ENCODE measurements around the gene AMH.

The AMH gene

DNA sequence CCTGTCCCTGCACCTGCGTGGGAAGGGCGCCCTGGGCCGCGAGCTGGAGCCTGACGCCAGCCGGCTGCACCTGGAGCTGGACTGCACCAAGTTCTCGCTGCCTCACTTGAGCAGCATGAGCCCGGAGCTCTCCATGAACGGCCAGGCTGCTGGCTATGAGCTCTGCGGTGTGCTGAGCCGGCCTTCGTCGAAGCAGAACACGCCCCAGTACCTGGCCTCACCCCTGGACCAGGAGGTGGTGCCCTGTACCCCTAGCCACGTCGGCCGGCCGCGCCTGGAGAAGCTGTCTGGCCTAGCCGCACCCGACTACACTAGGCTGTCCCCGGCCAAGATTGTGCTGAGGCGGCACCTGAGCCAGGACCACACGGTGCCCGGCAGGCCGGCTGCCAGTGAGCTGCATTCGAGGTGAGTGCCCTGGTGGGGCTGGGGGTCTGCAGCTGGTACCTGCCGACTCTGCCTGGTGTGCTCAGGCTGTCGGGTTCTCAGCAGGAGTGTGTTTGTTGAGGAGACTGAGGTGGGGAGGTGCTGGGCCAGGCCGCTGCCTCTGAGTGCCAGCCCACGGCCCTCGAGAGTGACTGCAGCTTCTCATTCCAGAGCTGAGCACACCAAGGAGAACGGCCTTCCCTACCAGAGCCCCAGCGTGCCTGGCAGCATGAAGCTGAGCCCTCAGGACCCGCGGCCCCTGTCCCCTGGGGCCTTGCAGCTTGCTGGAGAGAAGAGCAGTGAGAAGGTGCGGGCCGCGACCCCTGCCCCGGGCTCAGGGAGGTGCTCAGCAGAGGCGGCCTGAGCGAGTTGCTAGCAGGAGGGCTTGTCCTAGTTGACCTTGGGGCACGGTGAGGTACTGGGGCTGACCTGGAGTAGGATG is 32.5 kb upstream of the AMH start:
- TF ChIP-seq, protein P1, sequence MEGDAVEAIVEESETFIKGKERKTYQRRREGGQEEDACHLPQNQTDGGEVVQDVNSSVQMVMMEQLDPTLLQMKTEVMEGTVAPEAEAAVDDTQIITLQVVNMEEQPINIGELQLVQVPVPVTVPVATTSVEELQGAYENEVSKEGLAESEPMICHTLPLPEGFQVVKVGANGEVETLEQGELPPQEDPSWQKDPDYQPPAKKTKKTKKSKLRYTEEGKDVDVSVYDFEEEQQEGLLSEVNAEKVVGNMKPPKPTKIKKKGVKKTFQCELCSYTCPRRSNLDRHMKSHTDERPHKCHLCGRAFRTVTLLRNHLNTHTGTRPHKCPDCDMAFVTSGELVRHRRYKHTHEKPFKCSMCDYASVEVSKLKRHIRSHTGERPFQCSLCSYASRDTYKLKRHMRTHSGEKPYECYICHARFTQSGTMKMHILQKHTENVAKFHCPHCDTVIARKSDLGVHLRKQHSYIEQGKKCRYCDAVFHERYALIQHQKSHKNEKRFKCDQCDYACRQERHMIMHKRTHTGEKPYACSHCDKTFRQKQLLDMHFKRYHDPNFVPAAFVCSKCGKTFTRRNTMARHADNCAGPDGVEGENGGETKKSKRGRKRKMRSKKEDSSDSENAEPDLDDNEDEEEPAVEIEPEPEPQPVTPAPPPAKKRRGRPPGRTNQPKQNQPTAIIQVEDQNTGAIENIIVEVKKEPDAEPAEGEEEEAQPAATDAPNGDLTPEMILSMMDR (IDR thresholded peaks at IDR 0.05), result no peak

DNA sequence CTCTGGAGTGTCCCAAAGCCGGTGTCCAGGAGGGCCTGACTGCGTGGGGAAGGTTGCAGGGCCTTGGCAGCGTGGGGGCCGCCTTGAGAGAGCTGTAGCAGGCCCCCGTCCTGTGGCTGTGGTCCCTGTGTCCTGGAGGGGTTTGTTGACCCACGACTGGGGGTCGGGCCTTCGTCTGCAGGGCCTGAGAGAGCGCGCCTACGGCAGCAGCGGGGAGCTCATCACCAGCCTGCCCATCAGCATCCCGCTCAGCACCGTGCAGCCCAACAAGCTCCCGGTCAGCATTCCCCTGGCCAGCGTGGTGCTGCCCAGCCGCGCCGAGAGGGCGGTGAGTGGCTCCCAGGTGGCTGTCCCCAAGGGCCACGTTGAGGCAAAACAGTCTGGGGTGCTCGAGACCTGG is 31.5 kb upstream of the AMH start:
- TF ChIP-seq, protein P1 (IDR thresholded peaks at IDR 0.05), result no peak

DNA sequence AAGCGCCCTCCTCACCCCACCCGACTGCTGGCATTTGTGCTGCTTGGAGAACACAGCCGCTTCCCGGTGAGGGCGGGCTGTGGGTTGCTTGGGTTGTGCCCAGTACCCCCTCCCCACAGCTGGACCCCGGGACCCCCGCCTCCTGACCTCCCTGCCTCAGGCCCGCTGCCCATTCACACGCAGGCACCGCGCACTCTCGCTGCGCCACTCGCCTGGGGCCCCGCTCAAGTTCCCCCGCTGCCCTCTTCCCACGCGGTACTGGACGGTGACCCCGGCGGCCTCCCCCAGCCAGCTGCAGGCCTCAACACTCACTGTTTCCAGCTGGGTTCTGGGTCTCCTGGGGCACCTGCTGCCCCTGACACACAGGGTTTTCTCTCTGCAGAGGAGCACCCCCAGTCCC is 29.4 kb upstream of the AMH start:
- TF ChIP-seq, protein P1 (IDR thresholded peaks at IDR 0.05), result no peak

DNA sequence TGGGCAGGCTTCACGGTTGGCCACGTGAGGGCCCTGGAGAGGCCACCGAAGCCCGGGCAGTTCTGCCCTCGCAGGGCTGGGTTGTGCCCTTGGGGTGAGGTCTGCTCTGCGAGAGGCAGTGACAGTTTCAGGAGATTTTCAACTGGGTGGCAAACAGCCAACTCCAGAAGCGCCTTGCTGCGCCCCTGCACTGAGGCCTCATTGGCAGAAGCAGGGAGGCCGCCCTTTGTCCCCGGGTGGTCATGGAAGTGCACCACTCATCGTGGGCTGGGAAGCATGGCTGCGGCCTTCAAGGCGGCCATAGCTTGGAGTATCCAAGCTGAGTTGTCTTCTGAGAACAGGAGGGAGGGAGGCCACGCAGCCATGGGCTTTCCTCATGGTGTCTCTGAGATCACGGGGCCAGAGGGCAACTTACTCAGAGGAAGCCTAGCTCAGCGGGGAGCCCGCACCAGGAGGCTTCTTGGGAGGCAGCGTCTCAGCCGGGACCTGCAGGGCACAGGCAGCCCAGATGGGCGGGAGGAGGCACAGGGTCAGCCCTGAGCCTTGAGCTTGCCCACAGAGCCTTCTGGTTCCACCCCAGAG is 27.8 kb upstream of the AMH start:
- TF ChIP-seq, protein P1 (IDR thresholded peaks at IDR 0.05), result no peak

DNA sequence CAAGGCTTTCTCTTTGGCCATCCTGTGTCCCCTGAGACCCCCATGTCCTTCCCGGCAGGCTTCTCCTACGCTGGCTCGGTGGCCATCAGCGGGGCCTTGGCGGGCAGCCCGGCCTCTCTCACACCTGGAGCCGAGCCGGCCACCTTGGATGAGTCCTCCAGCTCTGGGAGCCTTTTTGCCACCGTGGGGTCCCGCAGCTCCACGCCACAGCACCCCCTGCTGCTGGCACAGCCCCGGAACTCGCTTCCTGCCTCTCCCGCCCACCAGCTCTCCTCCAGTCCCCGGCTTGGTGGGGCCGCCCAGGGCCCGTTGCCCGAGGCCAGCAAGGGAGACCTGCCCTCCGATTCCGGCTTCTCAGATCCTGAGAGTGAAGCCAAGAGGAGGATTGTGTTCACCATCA is 27.2 kb upstream of the AMH start:
- TF ChIP-seq, protein P1 (IDR thresholded peaks at IDR 0.05), result peak; percentile 19; the same call in 1 of the 2 replicates

DNA sequence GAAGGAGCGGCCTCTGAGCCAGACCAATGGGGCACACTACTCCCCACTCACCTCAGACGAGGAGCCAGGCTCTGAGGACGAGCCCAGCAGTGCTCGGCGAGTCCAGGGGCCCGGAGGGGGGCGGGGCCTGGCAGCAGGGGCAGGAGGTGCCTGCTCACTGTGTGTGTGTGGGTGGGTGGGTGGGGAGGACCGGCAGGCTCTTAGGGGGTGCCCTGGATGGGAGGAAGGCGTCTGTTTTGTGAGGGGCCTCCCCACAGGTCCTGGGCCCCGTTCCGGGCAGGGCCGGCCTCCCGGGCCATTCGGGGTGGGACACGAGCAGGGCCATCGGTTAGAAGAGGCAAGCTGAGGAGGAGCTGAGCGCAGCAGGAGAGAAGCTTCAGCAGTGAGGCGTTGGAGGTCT is 25.7 kb upstream of the AMH start:
- TF ChIP-seq, protein P1 (IDR thresholded peaks at IDR 0.05), result no peak

DNA sequence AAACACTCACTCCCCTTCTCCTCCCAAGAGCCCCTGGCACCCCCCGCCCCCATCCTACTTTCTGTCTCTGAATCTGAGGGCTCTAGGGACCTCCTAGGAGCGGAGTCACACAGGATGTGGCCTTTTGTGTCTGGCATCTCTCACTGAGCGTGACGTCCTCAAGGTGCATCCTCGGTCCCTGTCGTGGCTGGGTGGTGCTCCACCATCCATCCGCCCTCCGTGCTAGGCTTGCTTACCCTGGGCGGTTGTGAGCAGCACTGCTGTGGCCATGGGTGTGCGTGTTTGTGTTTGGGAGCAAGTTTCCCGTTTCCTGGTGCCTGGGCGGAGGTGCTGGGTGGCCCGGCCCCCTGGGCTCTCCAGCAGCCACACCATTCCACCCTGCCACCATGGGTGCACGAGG is 25.2 kb upstream of the AMH start:
- TF ChIP-seq, protein P1 (IDR thresholded peaks at IDR 0.05), result no peak
